ENCODE results near the gene GLI1. TPM values are rescaled to one million over a fixed set of nuclear protein-coding genes. Genes with fewer than 3 reads are reported as not detected.

The GLI1 gene
- total and polyA plus RNA-seq, 2 of the 13 experiments (the other 11 are each of a cell fraction or from before 2014, with no cell fraction given) = 0.09 to 0.20 TPM

DNA sequence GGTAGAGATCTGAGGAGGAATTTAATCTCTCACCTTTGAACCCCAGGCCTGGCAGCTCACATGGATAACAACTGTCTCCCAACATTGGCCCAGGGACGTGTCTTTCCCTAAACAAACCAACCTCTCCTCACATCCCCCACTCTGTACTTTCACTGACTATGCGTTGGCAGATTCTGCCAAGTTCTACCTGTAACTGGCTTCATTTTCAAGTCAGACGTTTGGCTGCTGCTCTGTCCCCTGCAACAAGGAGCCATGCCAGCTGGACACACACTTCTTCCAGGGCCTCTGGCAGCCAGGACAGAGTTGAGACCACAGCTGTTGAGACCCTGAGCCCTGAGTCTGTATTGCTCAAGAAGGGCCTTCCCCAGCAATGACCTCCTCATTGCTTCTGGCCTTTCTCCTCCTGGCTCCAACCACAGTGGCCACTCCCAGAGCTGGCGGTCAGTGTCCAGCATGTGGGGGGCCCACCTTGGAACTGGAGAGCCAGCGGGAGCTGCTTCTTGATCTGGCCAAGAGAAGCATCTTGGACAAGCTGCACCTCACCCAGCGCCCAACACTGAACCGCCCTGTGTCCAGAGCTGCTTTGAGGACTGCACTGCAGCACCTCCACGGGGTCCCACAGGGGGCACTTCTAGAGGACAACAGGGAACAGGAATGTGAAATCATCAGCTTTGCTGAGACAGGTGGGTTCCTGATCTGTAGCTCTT is 24.9 kb upstream of the GLI1 start, which contains the start of gene INHBC (continued):
- no peak for TF ChIP-seq PAWR (CRISPR knock-in tag; IDR thresholded peaks at IDR 0.05; ENCODE audit: borderline replicate concordance)
- no peak for TF ChIP-seq KDM4B (CRISPR knock-in tag; IDR thresholded peaks at IDR 0.05)
- TF ChIP-seq, protein P1, sequence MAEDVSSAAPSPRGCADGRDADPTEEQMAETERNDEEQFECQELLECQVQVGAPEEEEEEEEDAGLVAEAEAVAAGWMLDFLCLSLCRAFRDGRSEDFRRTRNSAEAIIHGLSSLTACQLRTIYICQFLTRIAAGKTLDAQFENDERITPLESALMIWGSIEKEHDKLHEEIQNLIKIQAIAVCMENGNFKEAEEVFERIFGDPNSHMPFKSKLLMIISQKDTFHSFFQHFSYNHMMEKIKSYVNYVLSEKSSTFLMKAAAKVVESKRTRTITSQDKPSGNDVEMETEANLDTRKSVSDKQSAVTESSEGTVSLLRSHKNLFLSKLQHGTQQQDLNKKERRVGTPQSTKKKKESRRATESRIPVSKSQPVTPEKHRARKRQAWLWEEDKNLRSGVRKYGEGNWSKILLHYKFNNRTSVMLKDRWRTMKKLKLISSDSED (CRISPR knock-in tag; IDR thresholded peaks at IDR 0.05) = no peak
- TF ChIP-seq ZZZ3 (CRISPR knock-in tag; IDR thresholded peaks at IDR 0.05; ENCODE audit: borderline replicate concordance) = no peak
- no peak for TF ChIP-seq SRSF9 (IDR thresholded peaks at IDR 0.05; ENCODE audit: borderline replicate concordance, insufficient read depth, low read depth, low read length, poor library complexity, severe bottlenecking)
- no peak for TF ChIP-seq ZSCAN9 (CRISPR knock-in tag; IDR thresholded peaks at IDR 0.05; ENCODE audit: borderline replicate concordance)
- TF ChIP-seq ZNF777 (CRISPR knock-in tag; IDR thresholded peaks at IDR 0.05) = no peak
- TF ChIP-seq CCAR2 (optimal IDR thresholded peaks at IDR 0.05; ENCODE audit: low read depth, low read length) = no peak
- TF ChIP-seq, protein P2, sequence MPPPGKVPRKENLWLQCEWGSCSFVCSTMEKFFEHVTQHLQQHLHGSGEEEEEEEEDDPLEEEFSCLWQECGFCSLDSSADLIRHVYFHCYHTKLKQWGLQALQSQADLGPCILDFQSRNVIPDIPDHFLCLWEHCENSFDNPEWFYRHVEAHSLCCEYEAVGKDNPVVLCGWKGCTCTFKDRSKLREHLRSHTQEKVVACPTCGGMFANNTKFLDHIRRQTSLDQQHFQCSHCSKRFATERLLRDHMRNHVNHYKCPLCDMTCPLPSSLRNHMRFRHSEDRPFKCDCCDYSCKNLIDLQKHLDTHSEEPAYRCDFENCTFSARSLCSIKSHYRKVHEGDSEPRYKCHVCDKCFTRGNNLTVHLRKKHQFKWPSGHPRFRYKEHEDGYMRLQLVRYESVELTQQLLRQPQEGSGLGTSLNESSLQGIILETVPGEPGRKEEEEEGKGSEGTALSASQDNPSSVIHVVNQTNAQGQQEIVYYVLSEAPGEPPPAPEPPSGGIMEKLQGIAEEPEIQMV (CRISPR knock-in tag; IDR thresholded peaks at IDR 0.05; ENCODE audit: low read depth) = no peak
- no peak for TF ChIP-seq SIN3B (IDR thresholded peaks at IDR 0.05; ENCODE audit: low read length)
- 0 out of 2 replicates have a peak, but pooled peaks have one; percentile 40 for TF ChIP-seq ZBTB3 (CRISPR knock-in tag; IDR thresholded peaks at IDR 0.05; ENCODE audit: borderline replicate concordance, low read depth)
- TF ChIP-seq POLR2AphosphoS2 (IDR thresholded peaks at IDR 0.05; ENCODE audit: low read depth, low read length) = no peak
- TF ChIP-seq, protein P3, sequence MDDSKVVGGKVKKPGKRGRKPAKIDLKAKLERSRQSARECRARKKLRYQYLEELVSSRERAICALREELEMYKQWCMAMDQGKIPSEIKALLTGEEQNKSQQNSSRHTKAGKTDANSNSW (CRISPR knock-in tag; IDR thresholded peaks at IDR 0.05; ENCODE audit: borderline replicate concordance) = no peak
- no peak for TF ChIP-seq SP140L (CRISPR knock-in tag; IDR thresholded peaks at IDR 0.05; ENCODE audit: borderline replicate concordance)
- no peak for TF ChIP-seq RFXANK (CRISPR knock-in tag; IDR thresholded peaks at IDR 0.05)
- TF ChIP-seq MED8 (CRISPR knock-in tag; IDR thresholded peaks at IDR 0.05; ENCODE audit: insufficient replicate concordance) = peak; percentile 47
- no peak for TF ChIP-seq MAFG (CRISPR knock-in tag; IDR thresholded peaks at IDR 0.05)
- TF ChIP-seq, protein P4, sequence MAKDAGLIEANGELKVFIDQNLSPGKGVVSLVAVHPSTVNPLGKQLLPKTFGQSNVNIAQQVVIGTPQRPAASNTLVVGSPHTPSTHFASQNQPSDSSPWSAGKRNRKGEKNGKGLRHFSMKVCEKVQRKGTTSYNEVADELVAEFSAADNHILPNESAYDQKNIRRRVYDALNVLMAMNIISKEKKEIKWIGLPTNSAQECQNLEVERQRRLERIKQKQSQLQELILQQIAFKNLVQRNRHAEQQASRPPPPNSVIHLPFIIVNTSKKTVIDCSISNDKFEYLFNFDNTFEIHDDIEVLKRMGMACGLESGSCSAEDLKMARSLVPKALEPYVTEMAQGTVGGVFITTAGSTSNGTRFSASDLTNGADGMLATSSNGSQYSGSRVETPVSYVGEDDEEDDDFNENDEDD (CRISPR knock-in tag; IDR thresholded peaks at IDR 0.05; ENCODE audit: borderline replicate concordance) = no peak
- TF ChIP-seq AGO1 (IDR thresholded peaks at IDR 0.05; ENCODE audit: low read depth, low read length, poor library complexity, severe bottlenecking) = no peak
- no peak; the same call in 1 of the 2 replicates for TF ChIP-seq PITX1 (CRISPR knock-in tag; IDR thresholded peaks at IDR 0.05)
- no peak; the same call in 1 of the 2 replicates for TF ChIP-seq ZSCAN22 (CRISPR knock-in tag; IDR thresholded peaks at IDR 0.05)
- TF ChIP-seq, protein P5, sequence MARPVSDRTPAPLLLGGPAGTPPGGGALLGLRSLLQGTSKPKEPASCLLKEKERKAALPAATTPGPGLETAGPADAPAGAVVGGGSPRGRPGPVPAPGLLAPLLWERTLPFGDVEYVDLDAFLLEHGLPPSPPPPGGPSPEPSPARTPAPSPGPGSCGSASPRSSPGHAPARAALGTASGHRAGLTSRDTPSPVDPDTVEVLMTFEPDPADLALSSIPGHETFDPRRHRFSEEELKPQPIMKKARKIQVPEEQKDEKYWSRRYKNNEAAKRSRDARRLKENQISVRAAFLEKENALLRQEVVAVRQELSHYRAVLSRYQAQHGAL (CRISPR knock-in tag; IDR thresholded peaks at IDR 0.05; ENCODE audit: not compliant biosample characterization) = no peak
- no peak for TF ChIP-seq ZNF747 (CRISPR knock-in tag; IDR thresholded peaks at IDR 0.05; ENCODE audit: borderline replicate concordance)

Data from HepG2 (cell line).